Esophagus muscularis mucosa (tissue), 4 donors: Measurements from ENCODE around the gene CDKN2A. TPM values are rescaled to one million over a fixed set of nuclear protein-coding genes. Genes with fewer than 3 reads are reported as not detected.

Source experiments
- DNase-seq: peaks from one replicate; pipeline ENCODE4 v3.0.0-alpha.2; 2017; ENCODE audit errors: extremely low spot score
- H3K27ac ChIP-seq, 4 donors: fragments of 200-600 bp; sonication (generic); replicated peaks in 1 of 4; 1 replicate in 3 of 4; 2 replicates in 1 of 4; pipeline ENCODE4 v1.5.1; 2016 to 2019; ENCODE audit warnings: mild to moderate bottlenecking in 1 of 4
- H3K27me3 ChIP-seq, 4 donors: fragments of 200-600 bp; sonication (generic); one replicate each; pipeline versions ENCODE4 v1.5.1 to v1.6.0; 2016 to 2019
- H3K36me3 ChIP-seq, 4 donors: fragments of 200-600 bp; sonication (generic); one replicate each; pipeline ENCODE4 v1.5.1; 2016 to 2019
- H3K4me1 ChIP-seq, 4 donors: fragments of 200-600 bp; sonication (generic); one replicate each; pipeline ENCODE4 v1.5.1; 2016 to 2019
- H3K4me3 ChIP-seq, 4 donors: fragments of 200-600 bp; sonication (generic); 1 replicate in 2 of 4; 2 replicates in 2 of 4; pipeline ENCODE4 v1.5.1; 2016 to 2019; ENCODE audit warnings: mild to moderate bottlenecking in 4 of 4, moderate library complexity in 1 of 4
- H3K9me3 ChIP-seq, 4 donors: fragments of 200-600 bp; sonication (generic); 1 replicate in 3 of 4; 2 replicates in 1 of 4; pipeline ENCODE4 v1.5.1; 2016 to 2019
- EP300 ChIP-seq: sonication (generic); formaldehyde crosslinking; IDR thresholded peaks from one replicate; pipeline ENCODE4 v1.6.1; 2017; ENCODE audit warnings: antibody characterized with exemption
- POLR2A ChIP-seq: fragments of 450-650 bp; IDR thresholded peaks from one replicate; pipeline ENCODE4 v1.6.1; 2017; ENCODE audit warnings: antibody characterized with exemption, moderate library complexity, mild to moderate bottlenecking, low read depth
- POLR2AphosphoS5 ChIP-seq, 2 donors: sonication (generic); formaldehyde crosslinking; IDR thresholded peaks; one replicate each; pipeline ENCODE4 v1.6.1; 2017; ENCODE audit warnings: antibody characterized with exemption in 2 of 2
- WGBS: methylation state at CpG from one replicate; pipeline ENCODE4 v1.1.5; 2018; 5-methylcytosine and 5-hydroxymethylcytosine counted together
- intact Hi-C: fragments of 100-400 bp; cut with DNase I; formaldehyde crosslinking; loops from one replicate; pipeline ENCODE4 v1.15.1; 2023
- total RNA-seq, 4 donors: library from RNA; depleted of rRNA; stranded (reverse); fragments of >200 nt; gene quantifications; one replicate each; pipeline versions ENCODE4 v1.1.0 to v1.2.1, GENCODE V29; 2016
- TF ChIP-seq, protein P1 (sequence below), 3 experiments: fragments of 200-600 bp in 2 of 3; fragments of 450-650 bp in 1 of 3; sonication (generic) in 2 of 3; IDR thresholded peaks; one replicate each; pipeline ENCODE4 v1.5.1; 2017 to 2019; ENCODE audit warnings: antibody characterized with exemption in 3 of 3, mild to moderate bottlenecking in 2 of 3, moderate library complexity in 1 of 3

Gene CDKN2A
- total RNA-seq, 4 donors from 2014 or later = 3.1 to 6.0 (median 4.4) TPM

DNA sequence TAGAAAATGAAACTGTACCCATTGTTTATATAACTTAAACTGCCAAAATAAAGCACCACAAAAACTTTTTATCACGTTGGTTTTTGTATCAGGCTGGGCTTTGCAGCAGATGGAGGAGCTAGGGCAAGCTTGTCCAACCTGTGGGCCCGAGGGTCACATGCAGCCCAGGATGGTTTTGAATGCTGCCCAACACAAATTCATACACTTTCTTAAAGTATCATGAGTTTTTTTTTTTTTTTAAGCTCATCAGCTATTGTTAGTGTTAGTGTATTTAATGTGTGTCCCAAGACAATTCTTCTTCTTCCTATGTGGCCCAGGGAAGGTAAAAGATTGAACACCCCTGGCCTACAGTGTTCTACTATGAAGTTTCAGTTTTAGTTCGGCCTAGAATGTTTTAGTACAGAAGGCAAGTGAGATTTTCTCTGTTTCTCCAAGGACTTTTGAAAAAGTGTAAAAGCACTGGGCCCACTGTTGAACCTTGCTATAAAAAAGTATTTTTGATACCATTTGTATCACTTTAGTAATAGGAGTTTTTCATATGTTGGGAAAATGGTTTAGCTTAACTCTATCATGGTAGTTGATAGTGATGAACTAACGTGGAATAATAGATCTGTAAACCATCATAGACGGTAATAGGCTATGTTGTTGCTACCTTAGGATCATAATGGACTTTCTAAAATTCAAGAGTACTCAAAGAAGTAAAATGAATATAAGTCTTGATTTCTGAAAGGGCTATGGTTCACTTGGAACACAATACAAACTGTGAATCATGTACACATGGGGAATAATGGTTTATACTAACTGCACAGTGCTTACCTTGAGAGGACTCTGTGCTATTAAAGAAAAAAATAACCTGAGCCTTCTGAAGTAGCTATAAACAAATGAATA, 2.9 kb downstream of the CDKN2A start:
- Histone ChIP-seq H3K4me1 (peaks cover 10 to 24% (median 15%) of the 10 kb centered on the region in 4 donors), H3K9me3 (no peaks in the 10 kb centered on the region)
- WGBS = 89% methylated on average over 5 of the region's 5 CpGs

DNA sequence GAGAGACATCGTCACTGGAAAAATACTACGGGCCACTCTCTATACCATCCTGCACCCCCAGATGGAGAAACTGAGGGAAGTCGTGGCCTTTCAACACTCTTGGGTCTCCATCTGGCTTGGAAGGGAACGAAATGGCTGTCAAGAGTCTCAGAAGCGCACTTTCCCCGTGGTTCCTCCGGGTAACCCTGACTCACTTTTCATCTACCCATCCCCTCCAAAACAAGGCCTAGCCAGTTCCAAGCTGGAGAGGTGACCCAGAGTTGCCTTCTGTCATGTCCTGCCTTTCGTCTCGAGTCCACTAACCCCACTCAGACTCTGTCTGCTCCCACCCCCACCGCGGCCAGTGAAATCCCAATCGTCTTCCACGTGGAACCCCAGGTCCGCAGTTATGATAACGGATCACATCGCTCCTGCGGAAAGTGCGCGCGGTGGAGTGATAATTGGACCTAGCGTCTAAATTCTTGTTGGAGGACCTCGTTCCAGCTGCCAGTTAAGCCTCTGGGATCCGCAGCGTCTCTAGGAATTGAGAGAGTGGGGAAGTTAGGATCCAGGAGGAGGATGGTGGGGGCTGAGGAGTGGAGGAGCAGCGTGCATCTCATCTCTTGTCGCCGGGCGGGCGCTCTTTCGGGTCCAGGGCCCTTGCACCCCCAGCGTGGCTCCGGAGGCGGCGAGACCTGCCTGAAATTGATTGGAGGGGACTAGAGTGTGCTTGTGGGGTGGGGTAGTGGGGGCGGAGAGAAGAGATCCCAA, 4.6 kb downstream of the CDKN2A start:
- WGBS = 28% methylated on average over 35 of the region's 35 CpGs

More for the DNA sequence above, 2.9 kb downstream of the CDKN2A start:
- no peak overlapping the region for H3K4me3 ChIP-seq
- TF ChIP-seq, protein P1, sequence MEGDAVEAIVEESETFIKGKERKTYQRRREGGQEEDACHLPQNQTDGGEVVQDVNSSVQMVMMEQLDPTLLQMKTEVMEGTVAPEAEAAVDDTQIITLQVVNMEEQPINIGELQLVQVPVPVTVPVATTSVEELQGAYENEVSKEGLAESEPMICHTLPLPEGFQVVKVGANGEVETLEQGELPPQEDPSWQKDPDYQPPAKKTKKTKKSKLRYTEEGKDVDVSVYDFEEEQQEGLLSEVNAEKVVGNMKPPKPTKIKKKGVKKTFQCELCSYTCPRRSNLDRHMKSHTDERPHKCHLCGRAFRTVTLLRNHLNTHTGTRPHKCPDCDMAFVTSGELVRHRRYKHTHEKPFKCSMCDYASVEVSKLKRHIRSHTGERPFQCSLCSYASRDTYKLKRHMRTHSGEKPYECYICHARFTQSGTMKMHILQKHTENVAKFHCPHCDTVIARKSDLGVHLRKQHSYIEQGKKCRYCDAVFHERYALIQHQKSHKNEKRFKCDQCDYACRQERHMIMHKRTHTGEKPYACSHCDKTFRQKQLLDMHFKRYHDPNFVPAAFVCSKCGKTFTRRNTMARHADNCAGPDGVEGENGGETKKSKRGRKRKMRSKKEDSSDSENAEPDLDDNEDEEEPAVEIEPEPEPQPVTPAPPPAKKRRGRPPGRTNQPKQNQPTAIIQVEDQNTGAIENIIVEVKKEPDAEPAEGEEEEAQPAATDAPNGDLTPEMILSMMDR (IDR thresholded peaks at IDR 0.05) = no peak
- TF ChIP-seq POLR2A = no peak
- no peak for TF ChIP-seq POLR2AphosphoS5 (IDR thresholded peaks at IDR 0.05)
- no peak for TF ChIP-seq EP300
- H3K36me3 ChIP-seq = no peaks in the 10 kb centered on the region
- no peak overlapping the region for H3K27ac ChIP-seq
- peaks cover 0 to 72% (median 13%) of the 10 kb centered on the region in 4 donors for H3K27me3 ChIP-seq
- intact Hi-C loops = no loop called here
- no peak for DNase-seq

DNA sequence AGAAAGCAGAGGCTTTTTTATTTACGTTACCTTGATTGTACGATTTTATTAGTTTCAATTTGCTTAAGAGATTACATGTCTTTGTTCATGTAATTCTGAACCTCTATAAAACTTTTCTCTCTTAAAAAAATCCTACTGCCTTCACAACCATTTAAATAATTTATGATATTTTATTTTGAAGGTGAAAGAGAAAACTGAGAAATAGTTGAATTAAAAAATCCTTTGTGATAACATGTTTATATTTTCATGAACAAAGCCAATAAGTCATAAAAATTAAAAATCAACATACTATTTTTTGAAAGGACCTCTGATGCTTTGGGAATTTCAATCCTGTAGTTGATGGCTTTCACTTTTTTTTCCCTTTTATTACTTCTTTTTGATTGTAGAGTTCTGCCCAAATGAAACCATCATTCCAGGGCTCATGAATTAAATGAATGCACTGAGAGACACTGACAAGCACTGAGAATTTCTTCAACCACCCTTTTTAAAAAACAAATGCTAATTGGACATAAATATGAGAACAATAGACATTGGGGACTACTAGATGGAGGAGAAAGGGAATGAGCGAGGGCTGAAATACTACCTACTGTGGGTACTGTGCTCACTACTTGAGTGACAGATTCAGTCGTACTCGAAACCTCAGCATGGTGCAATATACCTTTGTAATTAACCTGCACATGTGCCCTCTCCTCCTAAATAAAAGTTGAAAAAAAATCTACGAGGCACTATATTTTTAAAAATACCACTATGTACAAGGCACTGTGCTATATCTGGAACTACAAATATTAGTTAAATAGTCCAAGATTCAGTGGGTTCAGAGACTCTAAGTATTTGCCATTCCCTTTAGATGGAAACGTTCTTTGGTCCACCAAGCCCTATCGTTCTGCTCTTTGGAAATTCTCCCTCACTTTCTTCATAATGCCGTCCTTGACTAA, 5.9 kb downstream of the CDKN2A start:
- Histone ChIP-seq H3K9me3 (no peaks in the 10 kb centered on the region), H3K4me3 (no peak overlapping the region), H3K4me1 (peaks cover 0 to 7% (median under 1%) of the 10 kb centered on the region in 4 donors), H3K36me3 (no peaks in the 10 kb centered on the region), H3K27ac (no peak overlapping the region), H3K27me3 (peaks cover 0 to 92% (median 22%) of the 10 kb centered on the region in 4 donors)
- TF ChIP-seq, protein P1 (IDR thresholded peaks at IDR 0.05) = no peak
- no peak for TF ChIP-seq POLR2AphosphoS5 (IDR thresholded peaks at IDR 0.05)
- TF ChIP-seq POLR2A = no peak
- TF ChIP-seq EP300 = no peak
- WGBS = 49% methylated on average over 9 of the region's 9 CpGs
- no peak for DNase-seq
- intact Hi-C loops = no loop called here

More for the DNA sequence above, 4.6 kb downstream of the CDKN2A start:
- Histone ChIP-seq H3K27ac (no peak overlapping the region), H3K4me1 (peaks cover 6 to 17% (median 12%) of the 10 kb centered on the region in 4 donors), H3K4me3 (no peak overlapping the region), H3K27me3 (peaks cover 0 to 89% (median 21%) of the 10 kb centered on the region in 4 donors), H3K36me3 (no peaks in the 10 kb centered on the region), H3K9me3 (no peaks in the 10 kb centered on the region)
- TF ChIP-seq, protein P1 (IDR thresholded peaks at IDR 0.05) = no peak
- TF ChIP-seq POLR2A (no peak), POLR2AphosphoS5 (IDR thresholded peaks at IDR 0.05) (no peak), EP300 (no peak)
- intact Hi-C loops = no loop called here
- no peak for DNase-seq

DNA sequence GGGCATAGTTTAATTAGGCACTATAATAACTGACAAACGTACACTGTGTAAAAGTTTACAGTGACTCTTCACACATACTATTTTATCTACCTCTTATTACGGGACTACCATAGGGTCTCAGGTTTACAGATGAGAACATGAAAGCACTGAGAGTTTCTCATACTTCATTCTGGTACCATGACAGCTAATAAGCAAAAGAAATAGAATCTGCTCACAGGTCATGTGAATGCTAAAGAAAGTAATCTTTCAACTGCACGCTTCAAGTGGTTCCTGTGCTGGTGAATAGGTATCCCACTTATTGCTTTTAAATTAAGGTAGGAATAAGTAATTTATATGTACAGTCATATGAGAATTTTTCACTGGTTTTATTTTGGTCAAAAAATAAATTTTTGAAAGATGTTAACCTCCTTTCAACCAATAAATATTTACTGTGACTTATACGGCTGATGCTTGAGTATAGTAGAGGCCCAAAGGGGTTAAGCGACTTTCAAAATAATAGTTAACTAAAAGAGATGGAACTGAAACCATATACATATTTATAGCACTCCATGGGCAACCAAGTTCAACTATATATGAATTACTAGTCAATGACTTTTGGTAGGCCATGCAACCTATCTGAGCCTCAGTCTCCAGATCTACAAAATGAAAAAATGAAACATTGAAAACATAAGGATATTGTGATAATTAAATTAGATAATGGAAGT, 8.1 kb downstream of the CDKN2A start:
- H3K27me3 ChIP-seq = peaks cover 0 to 91% (median 27%) of the 10 kb centered on the region in 4 donors
- H3K27ac ChIP-seq = no peak overlapping the region
- no peaks in the 10 kb centered on the region for H3K36me3 ChIP-seq
- WGBS = 83% methylated on average over 5 of the region's 5 CpGs
- H3K9me3 ChIP-seq = no peaks in the 10 kb centered on the region
- TF ChIP-seq EP300 (no peak), POLR2A (no peak)
- TF ChIP-seq, protein P1 (IDR thresholded peaks at IDR 0.05) = no peak
- DNase-seq = no peak
- H3K4me3 ChIP-seq = no peak overlapping the region
- peaks cover 0 to 7% (median 0%) of the 10 kb centered on the region in 4 donors for H3K4me1 ChIP-seq
- intact Hi-C loops = no loop called here
